Measurements from ENCODE around the gene ZNF256. TPM values are rescaled to one million over a fixed set of nuclear protein-coding genes. Genes with fewer than 3 reads are reported as not detected.
A peak's percentile ranks its signal among the peaks of the same experiment; 100 is the strongest.
"Not testable (repeated sequence)": the region's sequence is repeated elsewhere in the genome, so short reads cannot be mapped to it uniquely, and the experiment has no call there.

Gene ZNF256
- total and polyA plus RNA-seq, 9 donors: 2.8 to 13.1 (median 8.1) TPM

DNA sequence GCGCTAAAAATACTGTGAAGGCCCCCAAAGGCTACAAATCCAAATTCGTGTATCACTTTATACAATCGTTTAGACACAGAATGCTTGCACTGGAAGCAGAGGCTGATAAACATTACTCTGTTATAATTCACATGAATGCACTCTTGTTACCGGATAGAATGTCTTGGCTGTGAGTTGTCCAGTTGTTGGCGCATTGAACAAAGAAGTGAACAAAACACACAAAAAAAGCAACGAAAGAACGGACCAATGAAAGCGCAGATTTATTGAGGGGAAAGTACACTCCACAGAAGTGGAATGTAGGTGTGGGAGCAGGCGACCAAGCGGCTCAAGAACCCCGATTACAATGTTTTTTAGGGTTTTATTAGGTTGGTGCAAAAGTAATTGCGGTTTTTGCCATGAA, 11.8 kb downstream of the ZNF256 start:
- Histone ChIP-seq H3K4me3 (no peak overlapping the region), H3K36me3 (no peaks in the 10 kb centered on the region), H3K27ac (no peak overlapping the region), H3K27me3 (no peaks in the 10 kb centered on the region), H3K4me1 (ENCODE audit: insufficient read depth) (no peaks in the 10 kb centered on the region), H3K9me3 (peaks cover 11 to 28% of the 10 kb centered on the region in 2 donors)
- DNase-seq: no peak
- TF ChIP-seq EP300 (IDR thresholded peaks at IDR 0.05): no peak
- TF ChIP-seq, protein P1, sequence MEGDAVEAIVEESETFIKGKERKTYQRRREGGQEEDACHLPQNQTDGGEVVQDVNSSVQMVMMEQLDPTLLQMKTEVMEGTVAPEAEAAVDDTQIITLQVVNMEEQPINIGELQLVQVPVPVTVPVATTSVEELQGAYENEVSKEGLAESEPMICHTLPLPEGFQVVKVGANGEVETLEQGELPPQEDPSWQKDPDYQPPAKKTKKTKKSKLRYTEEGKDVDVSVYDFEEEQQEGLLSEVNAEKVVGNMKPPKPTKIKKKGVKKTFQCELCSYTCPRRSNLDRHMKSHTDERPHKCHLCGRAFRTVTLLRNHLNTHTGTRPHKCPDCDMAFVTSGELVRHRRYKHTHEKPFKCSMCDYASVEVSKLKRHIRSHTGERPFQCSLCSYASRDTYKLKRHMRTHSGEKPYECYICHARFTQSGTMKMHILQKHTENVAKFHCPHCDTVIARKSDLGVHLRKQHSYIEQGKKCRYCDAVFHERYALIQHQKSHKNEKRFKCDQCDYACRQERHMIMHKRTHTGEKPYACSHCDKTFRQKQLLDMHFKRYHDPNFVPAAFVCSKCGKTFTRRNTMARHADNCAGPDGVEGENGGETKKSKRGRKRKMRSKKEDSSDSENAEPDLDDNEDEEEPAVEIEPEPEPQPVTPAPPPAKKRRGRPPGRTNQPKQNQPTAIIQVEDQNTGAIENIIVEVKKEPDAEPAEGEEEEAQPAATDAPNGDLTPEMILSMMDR (IDR thresholded peaks at IDR 0.05): no peak
- TF ChIP-seq POLR2A (IDR thresholded peaks at IDR 0.05): no peak
- 88 to 92% (median 88%) methylated on average over 12 of the region's 12 CpGs for WGBS, 3 donors
- intact Hi-C loops (cut with DNase I): no loop called here

GRCh38 chr19:57934820-57935665, 12.5 kb downstream of the ZNF256 start, which contains the start of gene ZNF418:
Gene ZNF418 (minus strand): TSS chr19:57935402. CDS start chr19:57933822, 1,580 bp downstream.
- Histone ChIP-seq H3K36me3 (no peaks in the 10 kb centered on the region), H3K27ac (no peak within 1 kb of the TSS), H3K9me3 (peaks cover 11 to 33% of the 10 kb centered on the region in 2 donors), H3K4me1 (ENCODE audit: insufficient read depth) (no peaks in the 10 kb centered on the region), H3K4me3 (peak within 1 kb of the TSS; percentile 46), H3K27me3 (no peaks in the 10 kb centered on the region)
- TF ChIP-seq POLR2A (IDR thresholded peaks at IDR 0.05) (no peak), EP300 (IDR thresholded peaks at IDR 0.05) (no peak)
- TF ChIP-seq, protein P1 (IDR thresholded peaks at IDR 0.05): no peak
- DNase-seq: peak; percentile 54 to 67 (median 57)
- intact Hi-C loops (cut with DNase I): no loop called here
- 2 to 4% (median 2%) methylated on average over 36 to 54 of the region's 54 CpGs for WGBS, 3 donors

DNA sequence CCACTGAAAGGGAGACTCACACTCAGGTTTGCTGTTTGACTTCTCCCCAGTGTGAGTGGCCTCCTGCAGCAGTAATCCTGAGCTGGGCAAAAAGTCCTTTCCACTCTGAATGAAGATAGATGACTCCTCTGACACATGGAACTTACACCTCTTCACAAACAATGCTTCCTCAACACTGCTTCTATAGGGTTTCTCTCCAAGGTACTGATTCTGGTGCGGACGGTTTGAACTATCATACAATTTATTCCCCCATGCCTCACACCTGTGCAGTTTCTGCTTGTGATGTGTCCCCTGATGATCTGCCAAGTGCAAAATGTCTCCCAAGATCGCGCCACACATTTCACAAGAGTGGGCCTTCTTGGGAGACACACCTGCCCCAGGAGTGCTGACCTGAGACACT, 19.9 kb downstream of the ZNF256 start:
- intact Hi-C loops (cut with DNase I): no loop called here
- Histone ChIP-seq H3K27ac (no peak overlapping the region), H3K4me3 (no peak overlapping the region), H3K36me3 (peaks cover 3% of the 10 kb centered on the region), H3K4me1 (ENCODE audit: insufficient read depth) (no peaks in the 10 kb centered on the region), H3K27me3 (no peaks in the 10 kb centered on the region), H3K9me3 (peaks cover 6 to 55% of the 10 kb centered on the region in 2 donors)
- TF ChIP-seq EP300 (IDR thresholded peaks at IDR 0.05) (no peak), POLR2A (IDR thresholded peaks at IDR 0.05) (no peak)
- TF ChIP-seq, protein P1 (IDR thresholded peaks at IDR 0.05): no peak
- 97 to 99% (median 97%) methylated on average over 4 of the region's 4 CpGs for WGBS, 3 donors
- DNase-seq: no peak

DNA sequence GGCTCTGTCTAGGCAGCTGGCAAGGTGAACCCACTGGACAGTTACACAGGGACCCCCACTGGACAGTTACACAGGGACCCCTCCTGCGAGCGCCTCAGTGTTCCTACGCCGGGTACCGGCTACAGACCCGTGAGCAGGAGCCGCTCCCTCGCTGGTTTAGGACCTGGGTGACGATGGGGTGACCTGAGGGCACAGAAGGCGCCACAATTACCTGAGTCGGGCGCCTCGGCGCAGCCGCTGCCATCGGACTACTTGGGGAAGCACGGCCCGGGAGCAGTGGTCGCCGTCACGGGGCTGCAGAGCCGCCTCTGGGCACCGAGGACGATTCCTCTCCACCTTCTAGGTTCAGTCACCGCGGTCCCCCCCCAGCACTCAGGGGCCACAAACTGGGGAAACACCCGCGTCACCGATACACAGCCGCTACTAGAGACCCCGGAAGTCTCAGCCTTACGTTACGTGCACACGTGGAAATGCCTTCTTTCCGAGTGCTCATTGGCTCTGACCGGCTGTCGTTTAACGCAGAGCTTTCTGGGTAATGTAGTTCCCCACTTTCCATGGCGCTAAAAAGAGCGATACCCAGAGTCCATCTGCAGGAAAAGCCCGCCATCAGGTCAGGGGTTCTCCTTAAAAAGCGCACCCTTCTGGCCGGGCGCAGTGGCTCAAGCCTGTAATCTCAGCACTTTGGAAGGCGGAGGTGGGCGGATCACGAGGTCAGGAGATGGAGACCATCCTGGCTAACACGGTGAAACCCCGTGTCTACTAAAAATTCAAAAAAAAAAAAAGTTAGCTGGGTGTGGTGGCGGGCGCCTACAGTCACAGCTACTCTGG, 31.1 kb downstream of the ZNF256 start, which contains the start of gene ZNF417:
Gene ZNF417, minus strand, starts transcription at position 425 of the 828 bp plus-strand sequence. Its CDS starts 181 bp downstream, at position 244.
- H3K27me3 ChIP-seq; intact Hi-C loops (cut with DNase I); H3K4me1 ChIP-seq (ENCODE audit: insufficient read depth); H3K36me3 ChIP-seq: not testable (repeated sequence)
- peaks cover 0 to 39% of the 10 kb centered on the region in 2 donors for H3K9me3 ChIP-seq
- H3K27ac ChIP-seq: peak within 1 kb of the TSS; percentile 9 to 13
- whole genome bisulfite sequencing, 3 donors: 0 to 1% (median 1%) methylated on average over 36 to 51 of the region's 51 CpGs
- TF ChIP-seq POLR2A (IDR thresholded peaks at IDR 0.05): peak; percentile 35
- H3K4me3 ChIP-seq: peak within 1 kb of the TSS; percentile 79
- peak; percentile 76 to 82 (median 78) for DNase-seq
